ENCODE measurements around the gene RAP1GAP2.
"Not testable (repeated sequence)": the region's sequence is repeated elsewhere in the genome, so short reads cannot be mapped to it uniquely, and the experiment has no call there.

Gene RAP1GAP2

GRCh38 chr17:3063507-3063906 lies 267.3 kb downstream of the RAP1GAP2 start, which contains the start of gene OR1D5:
TSS of gene OR1D5 (minus strand) at chr17:3063607. CDS start at chr17:3063607, 0 bp downstream.
- not testable (repeated sequence) for DNase-seq

GRCh38 chr17:3065192-3065591 lies 269.0 kb downstream of the RAP1GAP2 start:
- DNase-seq, result not testable (repeated sequence)

GRCh38 chr17:3073850-3074249 lies 277.6 kb downstream of the RAP1GAP2 start:
- DNase-seq, result not testable (repeated sequence)

All from right forelimb (tissue), 1 donor.